ENCODE results near the gene TGM2. TPM values are rescaled to one million over a fixed set of nuclear protein-coding genes. Genes with fewer than 3 reads are reported as not detected.
A peak's percentile ranks its signal among the peaks of the same experiment; 100 is the strongest.

Gene TGM2
- total RNA-seq, 4 donors from 2014 or later = 72.0 to 200 (median 73.4) TPM

DNA sequence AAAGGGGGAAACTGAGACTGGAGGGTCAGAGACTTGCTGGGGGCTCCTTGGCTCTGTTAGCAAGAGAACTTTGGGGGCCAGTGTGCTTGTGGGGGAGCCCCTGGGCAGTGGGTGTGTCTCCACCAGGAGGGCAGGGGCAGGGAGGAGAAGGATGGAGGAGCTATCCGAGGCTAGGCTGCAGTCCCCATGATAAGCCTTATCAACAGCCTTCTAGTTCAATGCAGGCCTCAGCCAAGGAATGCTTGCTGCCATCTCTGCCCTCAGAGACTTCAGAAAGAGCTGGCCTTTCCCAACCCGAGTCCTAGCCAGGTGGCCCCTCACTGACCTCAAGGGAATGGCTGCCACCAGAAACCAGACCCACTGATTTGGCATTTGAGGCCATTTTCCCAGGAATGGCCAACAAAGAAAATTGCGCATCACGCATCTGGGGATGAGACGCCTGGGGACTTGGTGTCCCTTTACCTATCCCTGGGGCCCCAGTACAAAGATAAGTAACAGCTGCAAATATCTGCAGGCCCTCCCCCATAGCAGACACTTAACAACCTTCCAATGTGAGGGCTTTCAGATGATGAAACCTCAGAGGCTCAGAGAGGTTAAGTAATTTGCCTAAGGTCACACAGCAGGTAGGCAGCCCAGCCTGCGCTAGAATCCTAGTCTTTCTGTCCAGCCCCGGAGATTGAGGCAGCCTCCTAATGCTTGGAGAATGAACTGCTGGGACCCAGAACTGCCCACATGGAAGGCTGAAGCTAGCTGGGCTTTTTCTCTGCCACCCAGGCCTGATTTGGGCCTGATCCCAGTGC lies 4.9 kb downstream of the TGM2 start:
- ATAC-seq (ENCODE audit: low FRiP score) (no peak), DNase-seq (ENCODE audit: low spot score) (no peak)
- TF ChIP-seq CTCF (IDR thresholded peaks at IDR 0.05) = no peak

- ATAC-seq (ENCODE audit: low FRiP score) = no peak
- TF ChIP-seq CTCF (IDR thresholded peaks at IDR 0.05) = no peak
- DNase-seq (ENCODE audit: low spot score) = no peak
Observed at GRCh38 chr20:38159566-38159956, 5.5 kb downstream of the TGM2 start.

DNA sequence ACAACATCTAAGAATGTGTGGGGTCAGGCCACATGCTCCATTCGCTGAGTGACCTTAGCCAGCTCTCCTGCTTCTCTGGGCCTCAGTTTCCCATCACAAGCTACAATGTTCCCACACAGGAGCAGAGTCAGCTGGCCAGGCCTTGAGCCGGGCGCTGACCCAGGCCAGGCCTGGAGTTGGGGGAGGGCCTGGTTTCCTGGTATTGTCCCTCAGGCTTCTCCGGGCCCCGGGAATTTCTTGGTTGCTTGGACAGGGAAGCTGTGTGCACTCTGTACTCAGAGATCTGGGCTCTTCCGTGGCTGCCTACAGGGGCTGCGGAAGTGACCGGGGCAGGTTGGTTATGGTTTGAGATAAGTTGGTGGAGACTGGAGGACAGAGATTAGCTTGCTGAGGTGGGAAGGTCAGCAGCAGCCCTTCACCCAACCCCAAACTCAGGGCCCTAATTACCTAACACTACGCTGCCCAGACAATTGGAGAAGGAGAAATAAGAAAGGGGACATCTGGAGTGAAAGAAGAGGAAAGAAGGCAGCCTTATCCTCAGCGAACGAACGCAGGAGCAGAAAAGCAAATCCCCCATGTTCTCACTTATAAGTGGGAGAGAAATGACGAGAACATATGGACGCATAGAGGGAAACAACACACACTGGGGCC lies 6.2 kb downstream of the TGM2 start:
- no peak for DNase-seq (ENCODE audit: low spot score)
- TF ChIP-seq CTCF (IDR thresholded peaks at IDR 0.05) = no peak
- no peak for ATAC-seq (ENCODE audit: low FRiP score)

- TF ChIP-seq CTCF (IDR thresholded peaks at IDR 0.05) = no peak
- no peak for ATAC-seq (ENCODE audit: low FRiP score)
- no peak for DNase-seq (ENCODE audit: low spot score)
Observed at GRCh38 chr20:38157635-38158495, 7.2 kb downstream of the TGM2 start.

- TF ChIP-seq CTCF (IDR thresholded peaks at IDR 0.05) = no peak
- DNase-seq (ENCODE audit: low spot score) (no peak), ATAC-seq (ENCODE audit: low FRiP score) (peak; percentile 24)
Observed at GRCh38 chr20:38156888-38157634, 8.0 kb downstream of the TGM2 start.

- DNase-seq (ENCODE audit: low spot score) = no peak
- no peak for ATAC-seq (ENCODE audit: low FRiP score)
- no peak for TF ChIP-seq CTCF (IDR thresholded peaks at IDR 0.05)
Observed at GRCh38 chr20:38156280-38156679, 8.8 kb downstream of the TGM2 start.
